Gastrocnemius medialis (tissue), 4 donors: ENCODE data around the gene PRRT2.

Experiments used
- CTCF ChIP-seq, 5 experiments: fragments of 450-650 bp in 3 of 5; fragments of 200-600 bp in 2 of 5; sonication (generic) in 2 of 5; IDR thresholded peaks in 4 of 5; conservative IDR thresholded peaks in 1 of 5; 1 replicate in 4 of 5; 2 replicates in 1 of 5; pipeline ENCODE4 v1.5.1; 2016 to 2019; ENCODE audit warnings: antibody characterized with exemption in 5 of 5, mild to moderate bottlenecking in 3 of 5, moderate library complexity in 3 of 5
- POLR2A ChIP-seq, 2 donors: fragments of 450-650 bp; IDR thresholded peaks; one replicate each; pipeline ENCODE4 v1.6.1; 2017; ENCODE audit warnings: antibody characterized with exemption in 2 of 2, mild to moderate bottlenecking in 2 of 2, moderate library complexity in 2 of 2

DNA sequence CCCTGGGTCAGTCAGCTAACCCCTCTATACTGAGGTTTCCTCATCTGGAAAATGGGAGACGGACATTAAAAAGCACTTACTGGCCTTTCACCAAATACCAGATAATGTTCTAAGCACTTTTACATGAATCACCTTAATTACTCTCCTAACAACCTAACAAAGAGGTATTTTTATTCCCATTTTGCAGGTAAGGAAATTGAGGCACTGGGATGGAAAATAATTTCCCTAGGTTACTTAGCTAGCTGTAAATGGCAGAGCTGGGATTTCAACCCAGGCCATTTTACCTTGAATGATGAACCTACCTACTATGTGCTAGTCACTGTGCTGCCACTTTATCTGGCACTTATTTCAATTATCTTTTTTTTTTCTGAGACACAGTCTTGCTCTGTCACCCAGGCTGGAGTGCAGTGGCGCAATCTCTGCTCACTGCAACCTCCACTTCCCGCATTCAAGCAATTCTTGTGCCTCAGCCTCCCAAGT lies 17.7 kb upstream of the PRRT2 start:
- no peak for TF ChIP-seq CTCF (IDR thresholded peaks at IDR 0.05 in 4 of 5, conservative IDR thresholded peaks at IDR 0.05 in 1 of 5)
- TF ChIP-seq POLR2A (IDR thresholded peaks at IDR 0.05) = no peak
